PC-9 (cell line): Measurements from ENCODE around the gene BCL2L15. TPM values are rescaled to one million over a fixed set of nuclear protein-coding genes. Genes with fewer than 3 reads are reported as not detected.

Experiments used
- BruUV-seq: library from RNA; stranded (reverse); fragments of 400-500 nt; replicated peaks from 2 replicates; lab custom pipeline; 2021; lab: Mats Ljungman, UMichigan
- CTCF ChIA-PET: fragments of 300-600 bp; sonication (Branson Sonifier 250); formaldehyde crosslinking; loops from one replicate; lab custom pipeline; 2022; ENCODE audit warnings: antibody characterized with exemption; lab: Charles Lee
- POLR2A ChIA-PET: fragments of 300-600 bp; sonication (Branson Sonifier 250); formaldehyde crosslinking; loops from one replicate; lab custom pipeline; 2022; ENCODE audit warnings: antibody characterized with exemption; ENCODE audit not compliant: unreplicated experiment; lab: Charles Lee
- DNase-seq, 2 experiments: peaks; one replicate each; pipeline versions ENCODE4 v3.0.0 to v3.0.0-alpha.2; 2015 to 2022; ENCODE audit warnings: mixed read lengths in 1 of 2
- H2AFZ ChIP-seq: fragments of 200-600 bp; sonication (generic); 2 replicates; pipeline ENCODE4 v1.8.1; 2017; ENCODE audit warnings: antibody characterized with exemption
- H3F3A ChIP-seq: fragments of 200-600 bp; sonication (generic); 2 replicates; pipeline ENCODE4 v1.8.1; 2017; ENCODE audit warnings: antibody characterized with exemption, mild to moderate bottlenecking, low read depth; ENCODE audit not compliant: insufficient read depth
- H3K27ac ChIP-seq: fragments of 200-600 bp; sonication (generic); 2 replicates; pipeline ENCODE4 v1.6.1; 2016; ENCODE audit warnings: mixed run types
- H3K27me3 ChIP-seq: fragments of 200-600 bp; sonication (generic); 2 replicates; pipeline ENCODE4 v1.6.1; 2016; ENCODE audit warnings: low read depth, mixed run types; ENCODE audit not compliant: insufficient read depth
- H3K36me3 ChIP-seq: fragments of 200-600 bp; sonication (generic); 2 replicates; pipeline ENCODE4 v1.6.1; 2016; ENCODE audit warnings: low read depth, mixed run types
- H3K4me1 ChIP-seq: fragments of 200-600 bp; sonication (generic); replicated peaks from 2 replicates; pipeline ENCODE4 v1.6.1; 2016; ENCODE audit warnings: mixed run types; ENCODE audit not compliant: insufficient read depth
- H3K4me2 ChIP-seq: fragments of 200-600 bp; sonication (generic); 2 replicates; pipeline ENCODE4 v1.6.1; 2017; ENCODE audit warnings: mixed run types
- H3K4me3 ChIP-seq: fragments of 200-600 bp; sonication (generic); 2 replicates; pipeline ENCODE4 v1.6.1; 2016; ENCODE audit warnings: mixed run types
- H3K79me2 ChIP-seq: fragments of 200-600 bp; sonication (generic); 2 replicates; pipeline ENCODE4 v1.6.1; 2017; ENCODE audit warnings: low read depth, mixed run types
- H3K9me2 ChIP-seq: fragments of 200-600 bp; sonication (generic); 2 replicates; pipeline ENCODE4 v1.8.1; 2017; ENCODE audit warnings: mild to moderate bottlenecking; ENCODE audit not compliant: insufficient read depth
- H3K9me3 ChIP-seq: fragments of 200-600 bp; sonication (generic); 2 replicates; pipeline ENCODE4 v1.8.1; 2016; ENCODE audit warnings: low read depth; ENCODE audit not compliant: insufficient read depth
- H4K20me1 ChIP-seq: fragments of 200-600 bp; sonication (generic); 2 replicates; pipeline ENCODE4 v1.8.1; 2017; ENCODE audit not compliant: insufficient read depth
- EZH2 ChIP-seq: fragments of 200-600 bp; sonication (generic); IDR thresholded peaks from 2 replicates; pipeline ENCODE4 v1.8.0; 2017; ENCODE audit warnings: antibody characterized with exemption, low read depth
- intact Hi-C: fragments of 100-400 bp; cut with micrococcal nuclease; formaldehyde crosslinking; loops from one replicate; pipeline ENCODE4 v1.10.0; 2022; ENCODE audit not compliant: unreplicated experiment
- total RNA-seq: library from RNA; stranded (reverse); gene quantifications from 2 replicates; pipeline ENCODE4 v1.2.3, GENCODE V29; 2021
- TF ChIP-seq, protein P1 (sequence below): fragments of 200-600 bp; sonication (generic); conservative IDR thresholded peaks from 2 replicates; pipeline ENCODE4 v1.6.1; 2017; ENCODE audit warnings: mixed run types, antibody characterized with exemption, mild to moderate bottlenecking, moderate library complexity

Gene BCL2L15
- total RNA-seq, 1 experiment from 2014 or later, result 0.15 TPM

DNA sequence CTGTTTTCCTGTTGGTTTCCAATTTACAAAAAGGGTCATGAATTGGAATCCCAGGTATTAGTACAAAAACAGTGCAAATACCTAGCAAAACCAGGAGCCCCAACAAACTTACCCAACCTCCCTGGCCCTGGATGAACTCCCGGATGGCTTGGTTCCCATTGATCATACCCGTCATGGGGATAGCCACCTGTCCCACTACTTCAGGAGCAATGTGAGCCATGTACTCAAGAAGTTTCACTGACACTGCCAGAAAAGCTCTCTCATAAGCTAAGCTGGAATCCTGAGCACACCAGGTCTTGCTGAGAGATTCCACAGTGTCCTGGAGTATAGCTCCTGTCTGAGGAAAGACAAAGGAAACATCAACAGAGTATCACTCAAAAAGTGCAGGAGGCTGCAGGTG lies 5.7 kb downstream of the BCL2L15 start:
- H3F3A ChIP-seq, result no peaks in the 10 kb centered on the region
- H3K27me3 ChIP-seq, result no peaks in the 10 kb centered on the region
- BruUV-seq, result no TSS peak
- H4K20me1 ChIP-seq, result no peaks in the 10 kb centered on the region
- no peak for TF ChIP-seq EZH2
- TF ChIP-seq, protein P1, sequence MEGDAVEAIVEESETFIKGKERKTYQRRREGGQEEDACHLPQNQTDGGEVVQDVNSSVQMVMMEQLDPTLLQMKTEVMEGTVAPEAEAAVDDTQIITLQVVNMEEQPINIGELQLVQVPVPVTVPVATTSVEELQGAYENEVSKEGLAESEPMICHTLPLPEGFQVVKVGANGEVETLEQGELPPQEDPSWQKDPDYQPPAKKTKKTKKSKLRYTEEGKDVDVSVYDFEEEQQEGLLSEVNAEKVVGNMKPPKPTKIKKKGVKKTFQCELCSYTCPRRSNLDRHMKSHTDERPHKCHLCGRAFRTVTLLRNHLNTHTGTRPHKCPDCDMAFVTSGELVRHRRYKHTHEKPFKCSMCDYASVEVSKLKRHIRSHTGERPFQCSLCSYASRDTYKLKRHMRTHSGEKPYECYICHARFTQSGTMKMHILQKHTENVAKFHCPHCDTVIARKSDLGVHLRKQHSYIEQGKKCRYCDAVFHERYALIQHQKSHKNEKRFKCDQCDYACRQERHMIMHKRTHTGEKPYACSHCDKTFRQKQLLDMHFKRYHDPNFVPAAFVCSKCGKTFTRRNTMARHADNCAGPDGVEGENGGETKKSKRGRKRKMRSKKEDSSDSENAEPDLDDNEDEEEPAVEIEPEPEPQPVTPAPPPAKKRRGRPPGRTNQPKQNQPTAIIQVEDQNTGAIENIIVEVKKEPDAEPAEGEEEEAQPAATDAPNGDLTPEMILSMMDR, result no peak
- no peak overlapping the region for H3K4me2 ChIP-seq
- POLR2A ChIA-PET, result no interaction called here
- H3K4me1 ChIP-seq, result no peaks in the 10 kb centered on the region
- H3K4me3 ChIP-seq, result no peak overlapping the region
- no peak overlapping the region for H3K27ac ChIP-seq
- H2AFZ ChIP-seq, result no peak overlapping the region
- no peaks in the 10 kb centered on the region for H3K36me3 ChIP-seq
- no peaks in the 10 kb centered on the region for H3K9me2 ChIP-seq
- intact Hi-C loops, result no loop called here
- no peak for DNase-seq
- CTCF ChIA-PET, result no interaction called here
- no peaks in the 10 kb centered on the region for H3K9me3 ChIP-seq
- no peaks in the 10 kb centered on the region for H3K79me2 ChIP-seq

DNA sequence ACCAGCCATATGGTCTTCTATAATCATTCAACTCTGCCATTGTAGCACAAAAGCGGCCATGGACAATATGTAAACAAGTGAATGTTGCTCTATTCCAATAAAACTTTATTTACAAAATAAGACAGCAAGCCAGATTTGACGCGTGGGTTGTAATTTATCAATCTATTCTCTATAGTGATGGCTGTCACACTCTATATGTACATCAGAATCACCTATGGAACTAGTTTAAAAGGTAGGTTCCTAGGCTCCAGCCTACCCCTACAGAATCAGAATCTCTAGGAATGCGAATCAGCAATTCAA lies 7.7 kb downstream of the BCL2L15 start:
- H3F3A ChIP-seq, result peaks cover 3% of the 10 kb centered on the region; the same call in 1 of the 2 replicates
- peaks cover 1% of the 10 kb centered on the region; the same call in 1 of the 2 replicates for H3K4me1 ChIP-seq
- intact Hi-C loops, result no loop called here
- no peaks in the 10 kb centered on the region for H3K9me2 ChIP-seq
- BruUV-seq, result no TSS peak
- ChIA-PET CTCF (no interaction called here), POLR2A (no interaction called here)
- TF ChIP-seq EZH2, result no peak
- TF ChIP-seq, protein P1, result no peak
- no peaks in the 10 kb centered on the region for H3K79me2 ChIP-seq
- H3K27me3 ChIP-seq, result no peaks in the 10 kb centered on the region
- no peak overlapping the region for H3K4me3 ChIP-seq
- no peaks in the 10 kb centered on the region for H3K36me3 ChIP-seq
- no peak overlapping the region for H3K27ac ChIP-seq
- H3K9me3 ChIP-seq, result no peaks in the 10 kb centered on the region
- H2AFZ ChIP-seq, result no peak overlapping the region
- no peak for DNase-seq
- no peak overlapping the region for H3K4me2 ChIP-seq
- H4K20me1 ChIP-seq, result no peaks in the 10 kb centered on the region

DNA sequence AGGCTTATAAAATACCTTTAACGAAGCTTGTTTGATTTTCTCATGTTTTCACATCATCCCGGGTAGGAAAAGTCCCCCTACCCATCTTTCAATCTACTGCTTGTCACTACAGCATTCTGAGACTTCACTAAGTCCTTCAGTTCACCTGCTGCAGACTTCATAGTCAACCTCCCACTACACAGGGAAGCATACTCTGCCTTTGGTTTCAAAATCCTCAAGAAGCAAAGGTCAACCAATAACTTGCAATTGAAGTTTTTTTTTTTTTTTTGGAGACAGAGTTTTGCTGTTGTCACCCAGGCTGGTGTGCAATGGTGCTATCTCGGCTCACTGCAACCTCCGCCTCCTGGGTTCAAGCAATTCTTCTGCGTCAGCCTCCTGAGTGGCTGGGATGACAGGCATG lies 11.2 kb downstream of the BCL2L15 start:
- Histone ChIP-seq H3K4me3 (no peak overlapping the region), H4K20me1 (no peaks in the 10 kb centered on the region), H3K36me3 (no peaks in the 10 kb centered on the region), H3K4me2 (no peak overlapping the region), H3K27me3 (no peaks in the 10 kb centered on the region), H3K4me1 (peaks cover 26% of the 10 kb centered on the region; the same call in 1 of the 2 replicates), H3K9me3 (peaks cover 3% of the 10 kb centered on the region; the same call in 1 of the 2 replicates), H3F3A (peaks cover 13% of the 10 kb centered on the region), H3K79me2 (no peaks in the 10 kb centered on the region), H3K9me2 (no peaks in the 10 kb centered on the region), H3K27ac (no peak overlapping the region), H2AFZ (no peak overlapping the region)
- CTCF ChIA-PET, result no interaction called here
- DNase-seq, result no peak
- BruUV-seq, result no TSS peak
- no peak for TF ChIP-seq EZH2
- TF ChIP-seq, protein P1, result no peak
- POLR2A ChIA-PET, result no interaction called here
- intact Hi-C loops, result no loop called here
